ENCODE measurements around the gene UBA6.

DNA sequence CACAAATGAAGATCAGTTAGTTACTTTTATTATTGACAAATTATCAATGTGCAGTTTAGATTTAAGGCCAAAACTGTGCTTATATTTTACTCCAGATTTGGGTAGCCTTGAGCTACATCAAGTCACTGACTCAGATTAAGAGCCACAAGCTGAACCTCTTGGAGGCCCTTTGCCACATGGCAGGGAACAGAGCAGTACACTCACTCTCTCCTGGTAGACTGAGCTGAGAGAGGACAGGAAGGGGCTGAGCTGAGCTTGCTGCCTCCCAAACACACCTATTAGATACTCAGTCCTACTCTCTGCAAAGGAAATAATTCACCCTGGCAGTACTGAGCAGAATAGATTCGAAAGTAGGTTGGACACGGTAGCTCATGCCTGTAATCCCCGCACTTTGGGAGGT, 134.6 kb downstream of the UBA6 start:
- TF ChIP-seq, protein P1, sequence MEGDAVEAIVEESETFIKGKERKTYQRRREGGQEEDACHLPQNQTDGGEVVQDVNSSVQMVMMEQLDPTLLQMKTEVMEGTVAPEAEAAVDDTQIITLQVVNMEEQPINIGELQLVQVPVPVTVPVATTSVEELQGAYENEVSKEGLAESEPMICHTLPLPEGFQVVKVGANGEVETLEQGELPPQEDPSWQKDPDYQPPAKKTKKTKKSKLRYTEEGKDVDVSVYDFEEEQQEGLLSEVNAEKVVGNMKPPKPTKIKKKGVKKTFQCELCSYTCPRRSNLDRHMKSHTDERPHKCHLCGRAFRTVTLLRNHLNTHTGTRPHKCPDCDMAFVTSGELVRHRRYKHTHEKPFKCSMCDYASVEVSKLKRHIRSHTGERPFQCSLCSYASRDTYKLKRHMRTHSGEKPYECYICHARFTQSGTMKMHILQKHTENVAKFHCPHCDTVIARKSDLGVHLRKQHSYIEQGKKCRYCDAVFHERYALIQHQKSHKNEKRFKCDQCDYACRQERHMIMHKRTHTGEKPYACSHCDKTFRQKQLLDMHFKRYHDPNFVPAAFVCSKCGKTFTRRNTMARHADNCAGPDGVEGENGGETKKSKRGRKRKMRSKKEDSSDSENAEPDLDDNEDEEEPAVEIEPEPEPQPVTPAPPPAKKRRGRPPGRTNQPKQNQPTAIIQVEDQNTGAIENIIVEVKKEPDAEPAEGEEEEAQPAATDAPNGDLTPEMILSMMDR (IDR thresholded peaks at IDR 0.05; ENCODE audit: borderline replicate concordance, extremely low read depth, low read length, poor library complexity, severe bottlenecking): no peak
- no peak for TF ChIP-seq EZH2 (IDR thresholded peaks at IDR 0.05; ENCODE audit: borderline replicate concordance, low read depth, low read length, severe bottlenecking)
